Activated CD8-positive, alpha-beta memory T cell treated with anti-CD3 and anti-CD28 coated beads, Interleukin-2, amount 10 ng/mL, durations not matched to agents 7 days and 5 days (primary cell): Measurements from ENCODE around the gene S1PR5. TPM values are rescaled to one million over a fixed set of nuclear protein-coding genes. Genes with fewer than 3 reads are reported as not detected.

ENCODE experiments used
- ATAC-seq: fragments of 150-1000 bp; cut with Tn5 transposase; one replicate; pipeline ENCODE4 v1.10.0; 2021; ENCODE audit warnings: moderate library complexity
- CTCF ChIA-PET: fragments of 350-600 bp; sonication (Branson Sonifier 250); formaldehyde crosslinking; loops from one replicate; lab custom pipeline; 2021; ENCODE audit warnings: antibody characterized with exemption; lab: Charles Lee
- DNase-seq: peaks from one replicate; pipeline ENCODE4 v3.0.0-alpha.2; 2020
- H3K27ac Mint-ChIP-seq: one replicate; pipeline ENCODE4 v1.8.0; 2021; ENCODE audit warnings: mild to moderate bottlenecking, mixed read lengths
- H3K27me3 Mint-ChIP-seq: one replicate; pipeline ENCODE4 v1.8.0; 2021; ENCODE audit warnings: mixed read lengths
- H3K36me3 Mint-ChIP-seq: one replicate; pipeline ENCODE4 v1.8.0; 2021; ENCODE audit warnings: mild to moderate bottlenecking, mixed read lengths
- H3K4me1 Mint-ChIP-seq: one replicate; pipeline ENCODE4 v1.8.0; 2021; ENCODE audit warnings: mixed read lengths
- H3K4me3 Mint-ChIP-seq: one replicate; pipeline ENCODE4 v1.8.0; 2021; ENCODE audit warnings: mild to moderate bottlenecking, moderate library complexity, mixed read lengths
- H3K9me3 Mint-ChIP-seq: one replicate; pipeline ENCODE4 v1.8.0; 2022; ENCODE audit warnings: low read depth, mixed read lengths
- total RNA-seq, 2 experiments: library from RNA; stranded (reverse); gene quantifications; one replicate each; pipeline ENCODE4 v1.2.3, GENCODE V29; 2021

Gene S1PR5
- total RNA-seq, 2 experiments from 2014 or later: 0.14 to 1.4 TPM

DNA sequence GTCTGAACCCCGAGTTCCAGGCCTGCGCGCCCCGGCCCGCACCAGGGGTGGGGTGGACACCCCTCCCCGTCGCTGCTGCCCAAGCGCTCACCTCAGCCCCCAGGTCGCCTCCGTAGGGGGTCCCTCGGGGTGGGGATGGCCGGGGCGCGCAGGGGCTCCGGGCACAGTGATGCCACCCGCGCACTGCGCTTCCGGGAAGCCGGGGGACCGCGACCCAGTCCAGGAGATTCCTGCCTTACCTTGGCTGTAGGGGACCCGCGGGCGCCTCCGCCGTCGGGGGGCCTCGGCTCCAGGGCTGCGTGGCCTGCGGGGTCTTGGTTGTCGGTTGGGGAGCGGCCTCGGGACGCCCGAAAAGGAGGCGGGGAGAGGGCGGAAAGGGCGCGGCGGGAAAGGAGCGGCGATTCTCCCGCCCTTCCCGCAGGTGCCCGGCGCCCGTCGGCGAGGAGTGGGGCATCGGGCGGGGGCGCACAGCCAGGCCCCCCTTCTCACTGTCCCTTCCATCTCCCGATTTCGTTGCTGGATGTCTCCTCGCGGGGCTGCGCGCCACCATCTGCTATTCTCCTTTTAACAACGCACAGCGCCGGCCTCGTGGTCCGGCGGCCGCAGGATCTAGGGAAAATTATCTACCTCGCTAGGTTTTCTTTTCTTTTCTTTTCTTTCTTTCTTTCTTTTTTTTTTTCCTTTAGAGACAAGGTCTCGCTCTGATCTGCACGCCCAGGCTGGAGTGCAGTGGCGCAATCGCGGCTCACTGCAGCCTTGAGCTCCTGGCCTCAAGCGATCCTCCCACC is 14.1 kb downstream of the S1PR5 start, which contains the start of gene KEAP1:
Gene KEAP1, minus strand, starts transcription at position 355 of the 788 bp plus-strand sequence. CDS start 3,323 bp downstream, outside the sequence.
- Mint-ChIP-seq H3K4me3 (peak within 1 kb of the TSS; percentile 89), H3K27ac (peak within 1 kb of the TSS; percentile 96), H3K9me3 (no peaks in the 10 kb centered on the region), H3K4me1 (peaks cover 39% of the 10 kb centered on the region), H3K36me3 (peaks cover 21% of the 10 kb centered on the region), H3K27me3 (no peaks in the 10 kb centered on the region)
- no peak for ATAC-seq
- CTCF ChIA-PET: interaction anchor here (0.7 to 1.7 kb wide), 11 partner anchors 10 to 1791 kb away, joined by 3 to 6 read pairs (median 3); no protein-coding TSS in a partner anchor
- DNase-seq: peak; percentile 68

GRCh38 chr19:10502524-10503001 is 14.7 kb downstream of the S1PR5 start:
- Mint-ChIP-seq H3K4me3 (peak overlapping the region; percentile 89), H3K4me1 (peaks cover 41% of the 10 kb centered on the region), H3K9me3 (no peaks in the 10 kb centered on the region), H3K27ac (peak overlapping the region; percentile 92), H3K27me3 (no peaks in the 10 kb centered on the region), H3K36me3 (peaks cover 21% of the 10 kb centered on the region)
- CTCF ChIA-PET: interaction anchor here (1.1 to 1.7 kb wide), 2 partner anchors 49 to 1792 kb away, joined by 4 to 5 read pairs; no protein-coding TSS in a partner anchor
- DNase-seq (peak; percentile 96), ATAC-seq (peak; percentile 94)

DNA sequence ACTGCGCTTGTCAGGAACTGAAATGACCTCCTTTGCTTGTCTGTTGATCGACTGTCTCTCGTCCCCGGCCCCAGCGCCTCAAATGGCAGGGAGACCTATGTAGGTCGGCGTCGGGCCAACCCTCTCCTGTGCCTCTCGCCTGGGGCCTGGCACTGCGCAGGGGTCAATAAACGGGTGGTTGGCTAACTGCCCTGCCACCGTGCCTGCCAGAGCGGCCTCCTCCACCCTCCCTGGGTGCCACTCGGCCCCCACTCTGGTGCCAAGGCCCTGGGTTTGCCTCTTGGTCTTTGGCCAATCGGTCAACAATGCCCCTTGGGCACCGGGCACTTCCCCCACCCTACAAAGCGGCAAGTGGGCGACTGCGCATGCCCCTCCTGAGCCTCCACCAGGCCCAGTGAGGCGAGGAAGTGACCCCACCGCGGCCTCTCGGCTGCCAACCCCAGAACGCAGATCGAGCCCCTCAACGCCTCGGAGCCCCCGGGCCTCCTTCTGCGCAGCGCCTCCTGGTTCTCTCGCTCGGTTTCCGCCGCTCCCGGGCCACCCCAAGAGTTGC is 15.2 kb downstream of the S1PR5 start:
- no peaks in the 10 kb centered on the region for H3K27me3 Mint-ChIP-seq
- H3K4me1 Mint-ChIP-seq: peaks cover 45% of the 10 kb centered on the region
- CTCF ChIA-PET: interaction anchor here (1.0 to 1.6 kb wide), 4 partner anchors 23 to 1792 kb away, joined by 3 to 6 read pairs (median 4); no protein-coding TSS in a partner anchor
- DNase-seq (peak; percentile 69), ATAC-seq (peak; percentile 25)
- H3K36me3 Mint-ChIP-seq: peaks cover 24% of the 10 kb centered on the region
- H3K27ac Mint-ChIP-seq: peak overlapping the region; percentile 92
- H3K4me3 Mint-ChIP-seq: peak overlapping the region; percentile 89
- H3K9me3 Mint-ChIP-seq: no peaks in the 10 kb centered on the region

- H3K27ac Mint-ChIP-seq: peak overlapping the region; percentile 63
- H3K4me1 Mint-ChIP-seq: peaks cover 39% of the 10 kb centered on the region
- ATAC-seq (no peak), DNase-seq (no peak)
- peaks cover 28% of the 10 kb centered on the region for H3K36me3 Mint-ChIP-seq
- H3K9me3 Mint-ChIP-seq: no peaks in the 10 kb centered on the region
- peak overlapping the region; percentile 22 for H3K4me3 Mint-ChIP-seq
- no peaks in the 10 kb centered on the region for H3K27me3 Mint-ChIP-seq
- CTCF ChIA-PET: interaction anchor here (0.8 to 2.2 kb wide), 6 partner anchors 9 to 200 kb away, joined by 3 to 7 read pairs (median 5); partner anchors contain the start of gene CDKN2D
These were observed 17.0 kb downstream of the S1PR5 start for GRCh38 chr19:10500247-10500592.

DNA sequence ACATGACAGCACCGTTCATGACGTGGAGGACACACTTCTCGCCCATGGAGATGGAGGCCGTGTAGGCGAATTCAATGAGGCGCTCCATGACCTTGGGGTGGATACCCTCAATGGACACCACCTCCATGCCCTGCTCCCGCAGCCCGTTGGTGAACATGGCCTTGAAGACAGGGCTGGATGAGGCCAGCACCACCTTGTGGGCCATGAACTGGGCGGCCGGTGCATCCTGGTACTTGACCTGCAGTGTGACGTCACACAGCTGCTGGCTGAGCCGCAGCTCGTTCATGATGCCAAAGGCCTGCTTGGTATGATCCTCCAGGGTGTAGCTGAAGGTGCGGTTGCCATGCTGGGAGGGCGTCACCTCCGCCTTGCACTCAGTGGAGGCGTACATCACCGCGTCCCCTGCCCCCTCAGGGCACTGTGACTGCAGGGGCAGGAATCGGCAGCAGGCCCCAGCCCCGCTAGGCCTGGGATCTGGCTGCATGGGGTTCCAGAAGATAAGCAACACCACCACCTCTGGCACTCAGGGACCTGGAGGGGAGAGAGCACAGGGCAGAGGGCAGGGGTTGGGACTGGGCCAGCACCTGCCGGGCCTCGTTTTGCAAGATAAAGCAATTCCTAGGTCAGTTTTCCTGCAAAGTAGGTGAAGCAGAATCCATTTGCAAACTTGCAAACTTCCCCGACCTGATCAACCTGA is 17.5 kb downstream of the S1PR5 start:
- no peak for DNase-seq
- Mint-ChIP-seq H3K4me1 (peaks cover 39% of the 10 kb centered on the region), H3K4me3 (peak overlapping the region; percentile 22), H3K9me3 (no peaks in the 10 kb centered on the region), H3K27ac (peak overlapping the region; percentile 87), H3K27me3 (no peaks in the 10 kb centered on the region), H3K36me3 (peaks cover 31% of the 10 kb centered on the region)
- ATAC-seq: no peak
- CTCF ChIA-PET: interaction anchor here (0.8 to 2.2 kb wide), 4 partner anchors 8 to 70 kb away, joined by 3 to 7 read pairs (median 4); partner anchors contain the start of gene CDKN2D

GRCh38 chr19:10497371-10497770 is 19.9 kb downstream of the S1PR5 start:
- no peaks in the 10 kb centered on the region for H3K27me3 Mint-ChIP-seq
- ATAC-seq: no peak
- H3K4me1 Mint-ChIP-seq: peaks cover 34% of the 10 kb centered on the region
- DNase-seq: no peak
- H3K4me3 Mint-ChIP-seq: no peak overlapping the region
- no peaks in the 10 kb centered on the region for H3K9me3 Mint-ChIP-seq
- peaks cover 36% of the 10 kb centered on the region for H3K36me3 Mint-ChIP-seq
- peak overlapping the region; percentile 52 for H3K27ac Mint-ChIP-seq
- CTCF ChIA-PET: interaction anchor here (0.7 to 1.9 kb wide), 4 partner anchors 9 to 81 kb away, joined by 3 to 11 read pairs (median 4); no protein-coding TSS in a partner anchor

DNA sequence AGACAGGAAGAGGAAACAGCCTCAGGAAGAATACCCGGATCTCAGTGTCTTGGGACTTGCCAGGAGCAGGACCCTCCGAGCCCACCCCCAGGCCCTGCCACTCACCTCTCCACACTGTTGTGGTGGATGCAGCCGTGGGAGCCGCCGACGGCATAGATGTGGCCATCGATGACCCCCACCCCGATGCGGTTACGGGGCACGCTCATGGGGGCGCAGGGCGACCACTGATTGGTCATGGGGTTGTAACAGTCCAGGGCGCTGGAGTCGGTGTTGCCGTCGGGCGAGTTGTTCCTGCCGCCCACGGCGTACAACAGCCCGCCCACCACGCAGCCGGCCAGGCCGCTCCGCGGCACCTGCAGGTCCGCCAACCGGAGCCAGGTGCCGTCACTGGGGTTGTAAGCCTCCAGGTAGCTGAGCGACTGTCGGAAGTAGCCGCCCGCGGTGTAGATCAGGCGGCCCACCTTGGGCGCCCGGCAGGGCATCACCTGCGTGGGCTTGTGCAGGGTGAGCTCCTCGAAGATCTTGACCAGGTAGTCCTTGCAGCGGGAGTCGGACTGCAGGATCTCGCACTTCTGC is 25.7 kb downstream of the S1PR5 start:
- Mint-ChIP-seq H3K9me3 (no peaks in the 10 kb centered on the region), H3K36me3 (peaks cover 42% of the 10 kb centered on the region), H3K4me3 (no peak overlapping the region), H3K4me1 (peaks cover 10% of the 10 kb centered on the region), H3K27ac (no peak overlapping the region), H3K27me3 (no peaks in the 10 kb centered on the region)
- DNase-seq: no peak
- ATAC-seq: no peak
- CTCF ChIA-PET: interaction anchor here (0.9 to 4.7 kb wide), 5 partner anchors 8 to 185 kb away, joined by 3 to 22 read pairs (median 5); partner anchors contain the start of gene CDC37

GRCh38 chr19:10486551-10486950 is 30.7 kb downstream of the S1PR5 start:
- Mint-ChIP-seq H3K4me3 (no peak overlapping the region), H3K9me3 (no peaks in the 10 kb centered on the region), H3K4me1 (peaks cover 6% of the 10 kb centered on the region), H3K27ac (no peak overlapping the region), H3K36me3 (peaks cover 38% of the 10 kb centered on the region), H3K27me3 (no peaks in the 10 kb centered on the region)
- DNase-seq (no peak), ATAC-seq (no peak)
- CTCF ChIA-PET: interaction anchor here (1.2 kb wide), 1 partner anchor 95 kb away, joined by 3 read pairs; no protein-coding TSS in a partner anchor

GRCh38 chr19:10478903-10479384 is 38.3 kb downstream of the S1PR5 start:
- H3K36me3 Mint-ChIP-seq: no peaks in the 10 kb centered on the region
- H3K27ac Mint-ChIP-seq: no peak overlapping the region
- H3K4me3 Mint-ChIP-seq: peak overlapping the region; percentile 28

GRCh38 chr19:10478476-10478875 is 38.8 kb downstream of the S1PR5 start:
- no peaks in the 10 kb centered on the region for H3K36me3 Mint-ChIP-seq
- H3K27me3 Mint-ChIP-seq: no peaks in the 10 kb centered on the region
- no peak overlapping the region for H3K4me3 Mint-ChIP-seq
- CTCF ChIA-PET: interaction anchor here (0.6 to 3.2 kb wide), 30 partner anchors 9 to 229 kb away, joined by 3 to 20 read pairs (median 4); partner anchors contain the start of gene CDC37
- peaks cover 12% of the 10 kb centered on the region for H3K4me1 Mint-ChIP-seq
- DNase-seq (no peak), ATAC-seq (no peak)
- H3K9me3 Mint-ChIP-seq: no peaks in the 10 kb centered on the region
- no peak overlapping the region for H3K27ac Mint-ChIP-seq

More at GRCh38 chr19:10478903-10479384, 38.3 kb downstream of the S1PR5 start:
- Mint-ChIP-seq H3K4me1 (peaks cover 12% of the 10 kb centered on the region), H3K9me3 (no peaks in the 10 kb centered on the region), H3K27me3 (no peaks in the 10 kb centered on the region)
- ATAC-seq: peak; percentile 97
- peak; percentile 94 for DNase-seq
- CTCF ChIA-PET: interaction anchor here (0.7 to 3.2 kb wide), 31 partner anchors 9 to 229 kb away, joined by 3 to 20 read pairs (median 4); partner anchors contain the start of gene CDC37

GRCh38 chr19:10474962-10475451 is 42.2 kb downstream of the S1PR5 start:
- H3K27me3 Mint-ChIP-seq: no peaks in the 10 kb centered on the region
- no peaks in the 10 kb centered on the region for H3K9me3 Mint-ChIP-seq
- H3K4me3 Mint-ChIP-seq: no peak overlapping the region
- peaks cover 14% of the 10 kb centered on the region for H3K4me1 Mint-ChIP-seq
- H3K27ac Mint-ChIP-seq: no peak overlapping the region
- CTCF ChIA-PET: interaction anchor here (0.6 to 1.1 kb wide), 5 partner anchors 9 to 224 kb away, joined by 3 to 6 read pairs (median 3); no protein-coding TSS in a partner anchor
- H3K36me3 Mint-ChIP-seq: peaks cover 1% of the 10 kb centered on the region
- ATAC-seq (no peak), DNase-seq (no peak)

DNA sequence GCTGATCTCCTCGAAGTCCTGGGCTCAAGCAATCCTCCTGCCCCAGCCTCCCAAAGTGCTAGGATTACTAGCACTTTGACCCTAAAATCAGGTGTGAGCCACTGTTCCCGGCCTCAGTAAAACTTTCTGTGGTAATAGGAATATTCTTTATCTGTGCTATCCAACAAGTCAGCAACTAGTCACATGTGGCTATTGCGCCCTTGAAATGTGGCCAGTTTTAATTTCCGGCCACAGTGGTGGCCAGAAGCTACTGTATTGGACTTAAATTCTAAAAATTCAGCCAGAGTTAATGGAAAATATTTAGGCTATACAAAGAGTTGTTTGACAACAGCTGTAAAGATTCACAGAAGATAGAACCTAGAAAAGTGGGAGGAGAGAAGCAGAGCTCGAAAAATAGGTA is 44.1 kb downstream of the S1PR5 start:
- Mint-ChIP-seq H3K4me1 (peaks cover 2% of the 10 kb centered on the region), H3K27me3 (no peaks in the 10 kb centered on the region), H3K9me3 (no peaks in the 10 kb centered on the region), H3K4me3 (no peak overlapping the region), H3K36me3 (peaks cover 10% of the 10 kb centered on the region), H3K27ac (no peak overlapping the region)
- DNase-seq: no peak
- CTCF ChIA-PET: interaction anchor here (1.3 to 2.9 kb wide), 5 partner anchors 11 to 204 kb away, joined by 3 to 16 read pairs (median 4); partner anchors contain the start of gene CDC37
- no peak for ATAC-seq
